ENCODE results near the gene NKD1. TPM values are rescaled to one million over a fixed set of nuclear protein-coding genes. Genes with fewer than 3 reads are reported as not detected.

Gene NKD1
- total RNA-seq, 1 donor: under 0.01 TPM

DNA sequence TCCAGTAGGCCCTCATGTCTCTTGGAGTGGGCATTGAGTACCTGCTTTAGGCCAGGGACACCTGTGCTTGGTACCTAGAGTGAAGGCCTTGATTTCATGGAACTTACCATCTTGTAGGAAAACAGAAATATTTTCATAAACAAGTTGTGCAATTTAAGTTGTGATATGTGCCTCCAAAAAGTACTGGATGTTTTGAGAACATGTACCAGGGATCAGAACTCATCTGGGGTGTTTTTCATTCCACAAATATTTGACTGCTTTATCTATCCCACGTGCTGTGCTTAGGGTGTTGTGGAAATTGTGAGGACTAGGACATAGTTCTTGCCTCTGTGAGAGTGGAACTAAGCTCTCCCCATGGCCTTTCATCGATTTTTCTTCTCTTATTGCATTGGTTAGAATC is 8.8 kb downstream of the NKD1 start:
- Histone ChIP-seq H3K4me1 (ENCODE audit: insufficient read depth, low read length) (no peaks in the 10 kb centered on the region), H3K79me2 (ENCODE audit: insufficient read depth, low read length) (no peaks in the 10 kb centered on the region), H3K36me3 (ENCODE audit: insufficient read depth, low read length) (no peaks in the 10 kb centered on the region), H2AFZ (ENCODE audit: low read length) (no peak overlapping the region), H3K27ac (ENCODE audit: low read depth, low read length) (no peak overlapping the region), H3K27me3 (ENCODE audit: insufficient read depth, low read length) (no peaks in the 10 kb centered on the region), H3K9me3 (ENCODE audit: low read depth, low read length) (no peaks in the 10 kb centered on the region), H3K4me2 (ENCODE audit: insufficient read depth, low read length) (no peak overlapping the region), H3K4me3 (ENCODE audit: insufficient read depth, low read length) (no peak overlapping the region), H4K20me1 (ENCODE audit: insufficient read depth, low read length) (no peaks in the 10 kb centered on the region)
- no peak for DNase-seq (ENCODE audit: insufficient read length, low spot score, missing footprints)
- TF ChIP-seq, protein P1, sequence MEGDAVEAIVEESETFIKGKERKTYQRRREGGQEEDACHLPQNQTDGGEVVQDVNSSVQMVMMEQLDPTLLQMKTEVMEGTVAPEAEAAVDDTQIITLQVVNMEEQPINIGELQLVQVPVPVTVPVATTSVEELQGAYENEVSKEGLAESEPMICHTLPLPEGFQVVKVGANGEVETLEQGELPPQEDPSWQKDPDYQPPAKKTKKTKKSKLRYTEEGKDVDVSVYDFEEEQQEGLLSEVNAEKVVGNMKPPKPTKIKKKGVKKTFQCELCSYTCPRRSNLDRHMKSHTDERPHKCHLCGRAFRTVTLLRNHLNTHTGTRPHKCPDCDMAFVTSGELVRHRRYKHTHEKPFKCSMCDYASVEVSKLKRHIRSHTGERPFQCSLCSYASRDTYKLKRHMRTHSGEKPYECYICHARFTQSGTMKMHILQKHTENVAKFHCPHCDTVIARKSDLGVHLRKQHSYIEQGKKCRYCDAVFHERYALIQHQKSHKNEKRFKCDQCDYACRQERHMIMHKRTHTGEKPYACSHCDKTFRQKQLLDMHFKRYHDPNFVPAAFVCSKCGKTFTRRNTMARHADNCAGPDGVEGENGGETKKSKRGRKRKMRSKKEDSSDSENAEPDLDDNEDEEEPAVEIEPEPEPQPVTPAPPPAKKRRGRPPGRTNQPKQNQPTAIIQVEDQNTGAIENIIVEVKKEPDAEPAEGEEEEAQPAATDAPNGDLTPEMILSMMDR (IDR thresholded peaks at IDR 0.05; ENCODE audit: extremely low read depth, low read depth, low read length): no peak

DNA sequence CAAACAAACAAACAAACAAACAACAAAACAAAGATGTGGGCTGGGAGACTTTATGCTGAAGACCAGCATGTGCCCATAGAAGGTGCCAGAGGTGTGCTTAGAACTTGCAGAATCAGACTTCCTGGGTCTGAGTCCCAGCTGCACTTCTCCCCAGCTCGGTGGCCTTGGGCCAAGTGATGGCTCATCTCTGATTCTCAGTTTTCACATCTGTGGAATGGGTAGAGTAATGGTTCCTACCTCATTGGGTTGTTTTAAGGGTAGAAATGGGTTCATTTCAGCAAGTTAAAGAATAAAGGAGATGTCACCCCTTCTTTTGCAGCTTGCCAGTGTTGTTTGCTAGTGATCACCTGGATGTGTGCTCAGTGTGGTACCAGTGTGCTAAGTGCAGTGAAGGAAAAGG is 10.7 kb downstream of the NKD1 start:
- no peaks in the 10 kb centered on the region for H3K36me3 ChIP-seq (ENCODE audit: insufficient read depth, low read length)
- no peaks in the 10 kb centered on the region for H3K9me3 ChIP-seq (ENCODE audit: low read depth, low read length)
- H3K27ac ChIP-seq (ENCODE audit: low read depth, low read length): no peak overlapping the region
- TF ChIP-seq, protein P1 (IDR thresholded peaks at IDR 0.05; ENCODE audit: extremely low read depth, low read depth, low read length): no peak
- H3K79me2 ChIP-seq (ENCODE audit: insufficient read depth, low read length): no peaks in the 10 kb centered on the region
- H3K27me3 ChIP-seq (ENCODE audit: insufficient read depth, low read length): no peaks in the 10 kb centered on the region
- H3K4me3 ChIP-seq (ENCODE audit: insufficient read depth, low read length): no peak overlapping the region
- H3K4me1 ChIP-seq (ENCODE audit: insufficient read depth, low read length): no peaks in the 10 kb centered on the region
- H3K4me2 ChIP-seq (ENCODE audit: insufficient read depth, low read length): no peak overlapping the region
- no peak for DNase-seq (ENCODE audit: insufficient read length, low spot score, missing footprints)
- no peaks in the 10 kb centered on the region for H4K20me1 ChIP-seq (ENCODE audit: insufficient read depth, low read length)
- H2AFZ ChIP-seq (ENCODE audit: low read length): no peak overlapping the region

DNA sequence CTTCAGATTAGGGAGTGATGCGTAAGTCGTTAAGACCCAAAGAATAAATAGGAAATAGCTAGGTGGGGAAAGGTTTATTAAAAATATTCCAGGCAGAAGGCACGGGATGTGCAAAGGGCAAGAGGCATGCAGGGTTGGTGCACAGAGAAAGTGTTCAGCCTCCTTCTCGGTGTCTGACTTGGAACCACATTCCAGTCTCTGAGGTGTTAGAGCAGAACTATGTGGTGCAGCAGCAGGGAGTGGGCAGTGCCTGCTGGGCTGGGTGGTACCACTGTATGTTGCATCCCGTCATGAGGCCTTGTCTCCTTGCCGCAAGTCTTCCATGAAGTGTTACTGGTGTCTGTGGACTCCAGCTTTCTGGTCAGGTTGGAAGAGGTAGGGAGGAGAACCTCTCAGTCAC is 11.1 kb downstream of the NKD1 start:
- Histone ChIP-seq H3K4me3 (ENCODE audit: insufficient read depth, low read length) (no peak overlapping the region), H4K20me1 (ENCODE audit: insufficient read depth, low read length) (no peaks in the 10 kb centered on the region), H3K79me2 (ENCODE audit: insufficient read depth, low read length) (no peaks in the 10 kb centered on the region), H3K4me2 (ENCODE audit: insufficient read depth, low read length) (no peak overlapping the region), H3K4me1 (ENCODE audit: insufficient read depth, low read length) (no peaks in the 10 kb centered on the region), H3K27ac (ENCODE audit: low read depth, low read length) (no peak overlapping the region), H2AFZ (ENCODE audit: low read length) (no peak overlapping the region), H3K36me3 (ENCODE audit: insufficient read depth, low read length) (no peaks in the 10 kb centered on the region), H3K27me3 (ENCODE audit: insufficient read depth, low read length) (no peaks in the 10 kb centered on the region), H3K9me3 (ENCODE audit: low read depth, low read length) (no peaks in the 10 kb centered on the region)
- peak; percentile 47 for DNase-seq (ENCODE audit: insufficient read length, low spot score, missing footprints)
- TF ChIP-seq, protein P1 (IDR thresholded peaks at IDR 0.05; ENCODE audit: extremely low read depth, low read depth, low read length): no peak

DNA sequence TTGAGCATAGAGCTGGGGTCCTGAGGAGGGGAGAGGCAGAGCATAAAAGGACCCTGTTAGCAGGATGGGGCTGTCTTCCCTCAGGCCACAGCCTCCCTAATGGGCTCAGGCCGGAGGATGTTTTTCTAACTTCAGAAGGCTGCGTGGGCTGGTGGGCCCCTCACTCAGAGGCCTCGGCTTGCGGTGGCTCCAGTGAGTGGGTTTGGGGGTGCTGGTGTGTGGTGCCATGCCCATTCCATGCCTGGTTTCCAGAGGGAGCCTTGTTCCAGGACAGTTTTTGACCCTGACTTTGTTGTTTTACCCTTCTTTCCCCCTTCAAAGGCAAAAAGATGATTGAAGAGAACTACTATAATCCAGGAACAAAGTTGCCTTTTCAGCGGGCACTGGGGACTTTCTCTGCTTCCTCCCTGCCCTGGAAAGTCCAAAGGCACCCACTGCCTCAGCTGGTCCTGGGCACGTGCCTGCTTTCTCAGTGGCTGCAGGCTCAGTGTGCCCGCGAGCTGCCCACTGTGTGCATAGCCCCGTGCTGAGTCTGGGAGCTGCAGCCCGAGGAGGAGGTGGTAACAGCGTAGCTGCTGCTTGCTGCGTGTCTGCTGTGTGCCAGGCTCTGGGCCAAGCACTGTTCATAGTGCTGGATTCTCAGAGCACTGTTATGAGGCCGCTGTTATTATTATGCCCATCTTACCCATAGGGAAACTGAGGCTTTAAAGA is 11.8 kb downstream of the NKD1 start:
- no peak overlapping the region for H3K4me3 ChIP-seq (ENCODE audit: insufficient read depth, low read length)
- TF ChIP-seq, protein P1 (IDR thresholded peaks at IDR 0.05; ENCODE audit: extremely low read depth, low read depth, low read length): no peak
- no peaks in the 10 kb centered on the region for H3K9me3 ChIP-seq (ENCODE audit: low read depth, low read length)
- no peak overlapping the region for H3K27ac ChIP-seq (ENCODE audit: low read depth, low read length)
- no peaks in the 10 kb centered on the region for H3K4me1 ChIP-seq (ENCODE audit: insufficient read depth, low read length)
- H3K4me2 ChIP-seq (ENCODE audit: insufficient read depth, low read length): no peak overlapping the region
- no peak for DNase-seq (ENCODE audit: insufficient read length, low spot score, missing footprints)
- no peaks in the 10 kb centered on the region for H4K20me1 ChIP-seq (ENCODE audit: insufficient read depth, low read length)
- H3K27me3 ChIP-seq (ENCODE audit: insufficient read depth, low read length): no peaks in the 10 kb centered on the region
- H2AFZ ChIP-seq (ENCODE audit: low read length): no peak overlapping the region
- no peaks in the 10 kb centered on the region for H3K79me2 ChIP-seq (ENCODE audit: insufficient read depth, low read length)
- no peaks in the 10 kb centered on the region for H3K36me3 ChIP-seq (ENCODE audit: insufficient read depth, low read length)
